Panc1 (cell line): ENCODE results near the gene RNF167. TPM values are rescaled to one million over a fixed set of nuclear protein-coding genes. Genes with fewer than 3 reads are reported as not detected.

ENCODE experiments used
- ATAC-seq: fragments of 200-7000 bp; cut with Tn5 transposase; 2 replicates; pipeline ENCODE4 v1.9.1; 2020; ENCODE audit warnings: mild to moderate bottlenecking, moderate library complexity
- BruUV-seq: library from RNA; stranded (reverse); fragments of 400-500 nt; replicated peaks from 2 replicates; lab custom pipeline; 2021; lab: Mats Ljungman, UMichigan
- CTCF ChIA-PET: fragments of 300-600 bp; sonication (Branson Sonifier 250); formaldehyde crosslinking; loops from one replicate; lab custom pipeline; 2022; ENCODE audit warnings: antibody characterized with exemption; lab: Charles Lee
- POLR2A ChIA-PET: fragments of 300-600 bp; sonication (Branson Sonifier 250); formaldehyde crosslinking; loops from one replicate; lab custom pipeline; 2022; ENCODE audit warnings: antibody characterized with exemption; lab: Charles Lee
- DNase-seq: peaks from one replicate; pipeline ENCODE4 v3.0.0-alpha.2; 2010; ENCODE audit warnings: low read depth, low spot score
- H3K27ac ChIP-seq: 2 replicates; pipeline ENCODE4 v1.5.1; 2011; ENCODE audit warnings: mild to moderate bottlenecking, low read length, inconsistent platforms
- H3K27me3 ChIP-seq: fragments of 200-500 bp; sonication (Bioruptor generic); 2 replicates; pipeline ENCODE4 v1.6.0; 2014; ENCODE audit warnings: low read length, inconsistent platforms; ENCODE audit not compliant: control insufficient read depth, insufficient read depth
- H3K36me3 ChIP-seq: fragments of 200-500 bp; sonication (Bioruptor generic); 2 replicates; pipeline ENCODE4 v1.5.1; 2014; ENCODE audit warnings: inconsistent platforms, mild to moderate bottlenecking, low read length, moderate library complexity; ENCODE audit not compliant: control insufficient read depth, insufficient read depth
- H3K4me1 ChIP-seq: 2 replicates; pipeline ENCODE4 v1.5.1; 2011; ENCODE audit warnings: inconsistent platforms, mild to moderate bottlenecking, low read length, moderate library complexity; ENCODE audit not compliant: control insufficient read depth, insufficient read depth
- H3K4me3 ChIP-seq, 2 experiments: 2 replicates each; pipeline ENCODE4 v1.5.1; 2011 to 2012; ENCODE audit warnings: low read depth in 2 of 2, low read length in 2 of 2, mild to moderate bottlenecking in 2 of 2, inconsistent platforms in 1 of 2, moderate library complexity in 1 of 2
- H3K9me3 ChIP-seq: fragments of 200-500 bp; sonication (Bioruptor generic); 2 replicates; pipeline ENCODE4 v1.5.1; 2014; ENCODE audit warnings: low read depth, mild to moderate bottlenecking, inconsistent platforms, low read length, moderate library complexity; ENCODE audit not compliant: control insufficient read depth, insufficient read depth
- CTCF ChIP-seq: fragments of 450-650 bp; IDR thresholded peaks from 2 replicates; pipeline ENCODE4 v1.5.1; 2017; ENCODE audit warnings: mild to moderate bottlenecking
- POLR2AphosphoS5 ChIP-seq: IDR thresholded peaks from 2 replicates; pipeline ENCODE4 v1.6.1; 2012; ENCODE audit warnings: mild to moderate bottlenecking, low read depth, low read length, moderate library complexity
- SIN3A ChIP-seq: IDR thresholded peaks from 2 replicates; pipeline ENCODE4 v1.6.1; 2012; ENCODE audit warnings: low read depth, mild to moderate bottlenecking, low read length, moderate library complexity, borderline replicate concordance; ENCODE audit not compliant: insufficient read depth
- TCF7L2 ChIP-seq: IDR thresholded peaks from 2 replicates; pipeline ENCODE4 v1.6.1; 2011; ENCODE audit warnings: mild to moderate bottlenecking, low read depth, low read length, inconsistent platforms
- in situ Hi-C: cut with HindIII; loops from 2 replicates; pipeline ENCODE4 v1.10.0; 2016; ENCODE audit warnings: low sequenced_read_pairs, low pct_unique_long_range_greater_than_20kb
- intact Hi-C: fragments of 100-400 bp; cut with micrococcal nuclease; formaldehyde crosslinking; loops from one replicate; pipeline ENCODE4 v1.10.0; 2022; ENCODE audit not compliant: unreplicated experiment
- total RNA-seq: library from RNA; stranded (reverse); gene quantifications from one replicate; pipeline ENCODE4 v1.2.1, GENCODE V29; 2021; ENCODE audit not compliant: unreplicated experiment
- TF ChIP-seq, protein P1 (sequence below), 2 experiments: IDR thresholded peaks; 2 replicates each; pipeline ENCODE4 v1.6.1; 2011 to 2012; ENCODE audit warnings: low read depth in 2 of 2, control low read depth in 1 of 2, low read length in 1 of 2, mild to moderate bottlenecking in 1 of 2, moderate library complexity in 1 of 2; ENCODE audit not compliant: insufficient read depth in 1 of 2

The RNF167 gene
- total RNA-seq, 1 experiment from 2014 or later: 95.8 TPM

DNA sequence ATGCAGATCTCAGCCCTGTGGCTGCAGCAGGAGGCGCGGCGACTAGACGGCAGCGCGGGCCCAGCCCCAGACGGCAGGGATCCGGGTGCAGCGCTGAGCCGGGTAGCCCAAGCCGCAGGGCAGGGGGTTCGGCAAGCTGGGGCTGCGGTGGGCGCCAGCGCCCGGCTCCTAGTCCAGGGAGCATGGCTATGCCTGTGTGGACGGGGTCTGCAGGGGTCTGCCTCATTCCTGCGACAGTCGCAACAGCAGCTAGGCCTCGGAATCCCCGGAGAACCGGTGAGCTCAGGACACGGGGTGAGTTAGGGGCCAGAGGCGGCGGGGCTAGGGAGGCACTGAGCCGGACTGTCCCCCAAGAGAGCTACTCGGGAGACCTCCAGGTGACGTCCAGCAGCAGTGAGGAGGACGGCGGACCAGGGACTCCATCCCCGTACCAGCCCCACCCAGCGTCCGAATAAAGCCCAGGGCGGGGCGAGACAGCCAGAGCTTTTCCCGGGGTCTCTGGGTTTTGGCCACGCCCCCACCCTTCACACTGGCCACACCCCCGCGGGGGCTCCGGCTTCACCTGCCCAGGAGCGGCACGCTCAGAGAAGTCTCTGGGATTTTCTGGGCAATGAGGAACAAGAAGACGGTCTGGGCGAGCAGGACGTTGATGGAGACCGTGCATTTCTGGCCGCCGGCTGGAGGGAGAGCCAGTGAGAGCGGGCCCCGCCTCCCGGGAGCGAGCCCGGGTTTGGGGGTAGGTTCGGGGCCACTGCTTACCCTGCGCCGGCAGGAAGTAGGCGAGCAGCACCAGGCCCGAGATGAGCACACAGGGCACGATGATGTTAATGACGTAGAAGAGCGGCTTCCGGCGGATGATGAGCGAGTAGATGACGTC is 39.6 kb upstream of the RNF167 start:
- intact Hi-C loops (no loop called here), in situ Hi-C loops (no loop called here)
- no peaks in the 10 kb centered on the region; the same call in 1 of the 2 replicates for H3K4me1 ChIP-seq
- ATAC-seq (no peak), DNase-seq (no peak)
- no peaks in the 10 kb centered on the region for H3K36me3 ChIP-seq
- CTCF ChIA-PET: interaction anchor here (0.5 kb wide), 1 partner anchor 155 kb away, joined by 7 read pairs; no protein-coding TSS in a partner anchor
- no peaks in the 10 kb centered on the region for H3K9me3 ChIP-seq
- peak overlapping the region; percentile 44 to 61 for H3K4me3 ChIP-seq
- no peaks in the 10 kb centered on the region for H3K27me3 ChIP-seq
- no TSS peak for BruUV-seq
- no peak for TF ChIP-seq CTCF
- TF ChIP-seq SIN3A: no peak
- no peak for TF ChIP-seq POLR2AphosphoS5
- TF ChIP-seq, protein P1, sequence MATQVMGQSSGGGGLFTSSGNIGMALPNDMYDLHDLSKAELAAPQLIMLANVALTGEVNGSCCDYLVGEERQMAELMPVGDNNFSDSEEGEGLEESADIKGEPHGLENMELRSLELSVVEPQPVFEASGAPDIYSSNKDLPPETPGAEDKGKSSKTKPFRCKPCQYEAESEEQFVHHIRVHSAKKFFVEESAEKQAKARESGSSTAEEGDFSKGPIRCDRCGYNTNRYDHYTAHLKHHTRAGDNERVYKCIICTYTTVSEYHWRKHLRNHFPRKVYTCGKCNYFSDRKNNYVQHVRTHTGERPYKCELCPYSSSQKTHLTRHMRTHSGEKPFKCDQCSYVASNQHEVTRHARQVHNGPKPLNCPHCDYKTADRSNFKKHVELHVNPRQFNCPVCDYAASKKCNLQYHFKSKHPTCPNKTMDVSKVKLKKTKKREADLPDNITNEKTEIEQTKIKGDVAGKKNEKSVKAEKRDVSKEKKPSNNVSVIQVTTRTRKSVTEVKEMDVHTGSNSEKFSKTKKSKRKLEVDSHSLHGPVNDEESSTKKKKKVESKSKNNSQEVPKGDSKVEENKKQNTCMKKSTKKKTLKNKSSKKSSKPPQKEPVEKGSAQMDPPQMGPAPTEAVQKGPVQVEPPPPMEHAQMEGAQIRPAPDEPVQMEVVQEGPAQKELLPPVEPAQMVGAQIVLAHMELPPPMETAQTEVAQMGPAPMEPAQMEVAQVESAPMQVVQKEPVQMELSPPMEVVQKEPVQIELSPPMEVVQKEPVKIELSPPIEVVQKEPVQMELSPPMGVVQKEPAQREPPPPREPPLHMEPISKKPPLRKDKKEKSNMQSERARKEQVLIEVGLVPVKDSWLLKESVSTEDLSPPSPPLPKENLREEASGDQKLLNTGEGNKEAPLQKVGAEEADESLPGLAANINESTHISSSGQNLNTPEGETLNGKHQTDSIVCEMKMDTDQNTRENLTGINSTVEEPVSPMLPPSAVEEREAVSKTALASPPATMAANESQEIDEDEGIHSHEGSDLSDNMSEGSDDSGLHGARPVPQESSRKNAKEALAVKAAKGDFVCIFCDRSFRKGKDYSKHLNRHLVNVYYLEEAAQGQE (IDR thresholded peaks at IDR 0.05; ENCODE audit: insufficient read depth in 1 of 2, low read depth in 2 of 2, low read length in 1 of 2): no peak
- no peak for TF ChIP-seq TCF7L2
- no peak overlapping the region for H3K27ac ChIP-seq
- POLR2A ChIA-PET: no interaction called here

DNA sequence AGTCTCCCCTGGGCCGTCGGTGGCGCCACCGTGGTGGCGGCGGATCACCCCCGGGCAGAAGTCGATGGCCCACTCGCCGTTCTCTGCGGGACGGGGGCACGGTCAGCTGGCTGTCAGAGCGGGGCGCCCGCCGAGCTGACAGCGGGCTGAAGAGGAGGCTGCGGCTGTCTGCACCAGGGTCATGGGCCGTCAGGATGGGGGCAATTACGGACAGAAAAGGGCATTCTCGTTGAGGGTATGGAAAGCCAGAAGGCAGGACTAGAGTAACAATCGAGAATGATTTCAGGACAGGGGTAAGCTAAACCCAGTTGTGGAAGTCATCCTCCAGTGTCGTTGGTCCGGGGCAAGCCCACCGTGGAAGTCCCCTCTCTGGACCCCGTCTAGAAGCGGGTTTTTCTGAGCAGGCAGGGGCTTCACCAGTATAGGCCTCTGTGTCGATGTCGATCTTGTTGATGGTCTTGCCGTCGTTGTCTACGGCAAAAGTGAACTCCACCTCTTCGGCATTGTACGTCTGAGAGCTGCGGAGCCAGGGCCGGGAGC is 38.9 kb upstream of the RNF167 start:
- POLR2A ChIA-PET: no interaction called here
- Histone ChIP-seq H3K4me3 (no peak overlapping the region), H3K36me3 (no peaks in the 10 kb centered on the region), H3K9me3 (no peaks in the 10 kb centered on the region), H3K4me1 (no peaks in the 10 kb centered on the region; the same call in 1 of the 2 replicates), H3K27me3 (no peaks in the 10 kb centered on the region), H3K27ac (no peak overlapping the region)
- in situ Hi-C loops: no loop called here
- CTCF ChIA-PET: no interaction called here
- DNase-seq (no peak), ATAC-seq (no peak)
- BruUV-seq: no TSS peak
- intact Hi-C loops: no loop called here
- TF ChIP-seq SIN3A: no peak
- TF ChIP-seq, protein P1 (IDR thresholded peaks at IDR 0.05; ENCODE audit: insufficient read depth in 1 of 2, low read depth in 2 of 2, low read length in 1 of 2): no peak
- TF ChIP-seq POLR2AphosphoS5: no peak
- no peak for TF ChIP-seq CTCF
- no peak for TF ChIP-seq TCF7L2
